Measurements from ENCODE around the gene EME2.

Gene EME2

DNA sequence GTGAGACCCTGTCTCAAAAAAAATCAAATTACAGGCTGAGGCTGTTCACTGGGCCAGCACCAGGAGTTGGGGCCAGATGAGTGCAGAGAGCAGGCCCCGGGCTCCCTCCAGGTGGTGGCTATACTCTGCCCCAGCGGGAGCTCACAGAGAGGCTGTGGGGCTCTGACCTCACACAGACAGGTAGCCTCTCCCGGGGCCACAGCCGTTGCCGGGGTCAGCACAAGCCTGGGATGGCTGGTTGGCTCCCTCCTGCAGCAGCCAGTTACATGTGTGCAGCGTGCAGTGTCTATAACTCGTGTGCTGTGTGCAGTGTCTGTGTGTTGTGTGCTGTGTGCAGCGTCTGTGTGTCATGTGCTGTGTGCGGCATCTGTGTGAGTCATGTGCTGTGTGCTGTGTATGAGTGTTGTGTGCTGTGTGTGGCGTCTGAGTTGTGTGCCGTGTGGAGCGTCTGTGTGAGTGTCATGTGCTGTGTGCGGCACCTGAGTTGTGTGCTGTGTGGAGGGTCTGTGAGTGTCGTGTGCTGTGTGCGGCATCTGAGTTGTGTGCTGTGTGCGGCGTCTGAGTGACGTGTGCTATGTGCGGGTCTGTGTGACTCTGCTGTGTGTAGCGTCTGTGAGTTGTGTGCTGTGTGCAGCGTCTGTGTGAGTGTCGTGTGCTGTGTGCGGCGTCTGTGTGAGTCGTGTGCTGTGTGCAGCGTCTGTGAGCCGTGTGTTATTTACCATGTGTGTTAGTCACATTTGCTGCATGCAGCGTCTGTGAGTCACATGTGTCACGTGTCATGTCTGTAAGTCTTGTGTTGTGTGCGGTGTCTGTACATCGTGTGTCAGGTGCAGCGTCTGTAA is 45.7 kb upstream of the EME2 start:
- TF ChIP-seq ZFP3 (CRISPR knock-in tag; IDR thresholded peaks at IDR 0.05) = no peak
- TF ChIP-seq RARB (CRISPR knock-in tag; IDR thresholded peaks at IDR 0.05) = no peak
- TF ChIP-seq ZC3H10 (CRISPR knock-in tag; IDR thresholded peaks at IDR 0.05) = no peak
- no peak for TF ChIP-seq ZNF70 (CRISPR knock-in tag; IDR thresholded peaks at IDR 0.05)
- TF ChIP-seq ZNF8 (CRISPR knock-in tag; IDR thresholded peaks at IDR 0.05) = no peak
- no peak for TF ChIP-seq ARNTL (CRISPR knock-in tag; IDR thresholded peaks at IDR 0.05; ENCODE audit: borderline replicate concordance, low read depth)
- TF ChIP-seq, protein P1, sequence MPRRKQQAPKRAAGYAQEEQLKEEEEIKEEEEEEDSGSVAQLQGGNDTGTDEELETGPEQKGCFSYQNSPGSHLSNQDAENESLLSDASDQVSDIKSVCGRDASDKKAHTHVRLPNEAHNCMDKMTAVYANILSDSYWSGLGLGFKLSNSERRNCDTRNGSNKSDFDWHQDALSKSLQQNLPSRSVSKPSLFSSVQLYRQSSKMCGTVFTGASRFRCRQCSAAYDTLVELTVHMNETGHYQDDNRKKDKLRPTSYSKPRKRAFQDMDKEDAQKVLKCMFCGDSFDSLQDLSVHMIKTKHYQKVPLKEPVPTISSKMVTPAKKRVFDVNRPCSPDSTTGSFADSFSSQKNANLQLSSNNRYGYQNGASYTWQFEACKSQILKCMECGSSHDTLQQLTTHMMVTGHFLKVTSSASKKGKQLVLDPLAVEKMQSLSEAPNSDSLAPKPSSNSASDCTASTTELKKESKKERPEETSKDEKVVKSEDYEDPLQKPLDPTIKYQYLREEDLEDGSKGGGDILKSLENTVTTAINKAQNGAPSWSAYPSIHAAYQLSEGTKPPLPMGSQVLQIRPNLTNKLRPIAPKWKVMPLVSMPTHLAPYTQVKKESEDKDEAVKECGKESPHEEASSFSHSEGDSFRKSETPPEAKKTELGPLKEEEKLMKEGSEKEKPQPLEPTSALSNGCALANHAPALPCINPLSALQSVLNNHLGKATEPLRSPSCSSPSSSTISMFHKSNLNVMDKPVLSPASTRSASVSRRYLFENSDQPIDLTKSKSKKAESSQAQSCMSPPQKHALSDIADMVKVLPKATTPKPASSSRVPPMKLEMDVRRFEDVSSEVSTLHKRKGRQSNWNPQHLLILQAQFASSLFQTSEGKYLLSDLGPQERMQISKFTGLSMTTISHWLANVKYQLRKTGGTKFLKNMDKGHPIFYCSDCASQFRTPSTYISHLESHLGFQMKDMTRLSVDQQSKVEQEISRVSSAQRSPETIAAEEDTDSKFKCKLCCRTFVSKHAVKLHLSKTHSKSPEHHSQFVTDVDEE (CRISPR knock-in tag; IDR thresholded peaks at IDR 0.05) = no peak
- TF ChIP-seq, protein P2, sequence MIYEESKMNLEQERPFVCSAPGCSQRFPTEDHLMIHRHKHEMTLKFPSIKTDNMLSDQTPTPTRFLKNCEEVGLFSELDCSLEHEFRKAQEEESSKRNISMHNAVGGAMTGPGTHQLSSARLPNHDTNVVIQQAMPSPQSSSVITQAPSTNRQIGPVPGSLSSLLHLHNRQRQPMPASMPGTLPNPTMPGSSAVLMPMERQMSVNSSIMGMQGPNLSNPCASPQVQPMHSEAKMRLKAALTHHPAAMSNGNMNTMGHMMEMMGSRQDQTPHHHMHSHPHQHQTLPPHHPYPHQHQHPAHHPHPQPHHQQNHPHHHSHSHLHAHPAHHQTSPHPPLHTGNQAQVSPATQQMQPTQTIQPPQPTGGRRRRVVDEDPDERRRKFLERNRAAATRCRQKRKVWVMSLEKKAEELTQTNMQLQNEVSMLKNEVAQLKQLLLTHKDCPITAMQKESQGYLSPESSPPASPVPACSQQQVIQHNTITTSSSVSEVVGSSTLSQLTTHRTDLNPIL (CRISPR knock-in tag; IDR thresholded peaks at IDR 0.05; ENCODE audit: low read depth) = no peak
- no peak for TF ChIP-seq PPARA (CRISPR knock-in tag; IDR thresholded peaks at IDR 0.05; ENCODE audit: borderline replicate concordance)
- TF ChIP-seq CSDC2 (CRISPR knock-in tag; IDR thresholded peaks at IDR 0.05) = no peak
- TF ChIP-seq SNAI2 (CRISPR knock-in tag; IDR thresholded peaks at IDR 0.05) = no peak
- TF ChIP-seq, protein P3, sequence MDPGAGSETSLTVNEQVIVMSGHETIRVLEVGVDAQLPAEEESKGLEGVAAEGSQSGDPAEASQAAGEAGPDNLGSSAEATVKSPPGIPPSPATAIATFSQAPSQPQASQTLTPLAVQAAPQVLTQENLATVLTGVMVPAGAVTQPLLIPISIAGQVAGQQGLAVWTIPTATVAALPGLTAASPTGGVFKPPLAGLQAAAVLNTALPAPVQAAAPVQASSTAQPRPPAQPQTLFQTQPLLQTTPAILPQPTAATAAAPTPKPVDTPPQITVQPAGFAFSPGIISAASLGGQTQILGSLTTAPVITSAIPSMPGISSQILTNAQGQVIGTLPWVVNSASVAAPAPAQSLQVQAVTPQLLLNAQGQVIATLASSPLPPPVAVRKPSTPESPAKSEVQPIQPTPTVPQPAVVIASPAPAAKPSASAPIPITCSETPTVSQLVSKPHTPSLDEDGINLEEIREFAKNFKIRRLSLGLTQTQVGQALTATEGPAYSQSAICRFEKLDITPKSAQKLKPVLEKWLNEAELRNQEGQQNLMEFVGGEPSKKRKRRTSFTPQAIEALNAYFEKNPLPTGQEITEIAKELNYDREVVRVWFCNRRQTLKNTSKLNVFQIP (CRISPR knock-in tag; IDR thresholded peaks at IDR 0.05; ENCODE audit: borderline replicate concordance, low read depth) = no peak
- TF ChIP-seq OSR1 (CRISPR knock-in tag; IDR thresholded peaks at IDR 0.05) = no peak
- TF ChIP-seq, protein P4, sequence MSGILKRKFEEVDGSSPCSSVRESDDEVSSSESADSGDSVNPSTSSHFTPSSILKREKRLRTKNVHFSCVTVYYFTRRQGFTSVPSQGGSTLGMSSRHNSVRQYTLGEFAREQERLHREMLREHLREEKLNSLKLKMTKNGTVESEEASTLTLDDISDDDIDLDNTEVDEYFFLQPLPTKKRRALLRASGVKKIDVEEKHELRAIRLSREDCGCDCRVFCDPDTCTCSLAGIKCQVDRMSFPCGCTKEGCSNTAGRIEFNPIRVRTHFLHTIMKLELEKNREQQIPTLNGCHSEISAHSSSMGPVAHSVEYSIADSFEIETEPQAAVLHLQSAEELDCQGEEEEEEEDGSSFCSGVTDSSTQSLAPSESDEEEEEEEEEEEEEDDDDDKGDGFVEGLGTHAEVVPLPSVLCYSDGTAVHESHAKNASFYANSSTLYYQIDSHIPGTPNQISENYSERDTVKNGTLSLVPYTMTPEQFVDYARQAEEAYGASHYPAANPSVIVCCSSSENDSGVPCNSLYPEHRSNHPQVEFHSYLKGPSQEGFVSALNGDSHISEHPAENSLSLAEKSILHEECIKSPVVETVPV (CRISPR knock-in tag; IDR thresholded peaks at IDR 0.05) = no peak
- no peak for TF ChIP-seq ESRRG (CRISPR knock-in tag; IDR thresholded peaks at IDR 0.05)
- TF ChIP-seq ZFP30 (CRISPR knock-in tag; IDR thresholded peaks at IDR 0.05) = no peak
- ATAC-seq = no peak

DNA sequence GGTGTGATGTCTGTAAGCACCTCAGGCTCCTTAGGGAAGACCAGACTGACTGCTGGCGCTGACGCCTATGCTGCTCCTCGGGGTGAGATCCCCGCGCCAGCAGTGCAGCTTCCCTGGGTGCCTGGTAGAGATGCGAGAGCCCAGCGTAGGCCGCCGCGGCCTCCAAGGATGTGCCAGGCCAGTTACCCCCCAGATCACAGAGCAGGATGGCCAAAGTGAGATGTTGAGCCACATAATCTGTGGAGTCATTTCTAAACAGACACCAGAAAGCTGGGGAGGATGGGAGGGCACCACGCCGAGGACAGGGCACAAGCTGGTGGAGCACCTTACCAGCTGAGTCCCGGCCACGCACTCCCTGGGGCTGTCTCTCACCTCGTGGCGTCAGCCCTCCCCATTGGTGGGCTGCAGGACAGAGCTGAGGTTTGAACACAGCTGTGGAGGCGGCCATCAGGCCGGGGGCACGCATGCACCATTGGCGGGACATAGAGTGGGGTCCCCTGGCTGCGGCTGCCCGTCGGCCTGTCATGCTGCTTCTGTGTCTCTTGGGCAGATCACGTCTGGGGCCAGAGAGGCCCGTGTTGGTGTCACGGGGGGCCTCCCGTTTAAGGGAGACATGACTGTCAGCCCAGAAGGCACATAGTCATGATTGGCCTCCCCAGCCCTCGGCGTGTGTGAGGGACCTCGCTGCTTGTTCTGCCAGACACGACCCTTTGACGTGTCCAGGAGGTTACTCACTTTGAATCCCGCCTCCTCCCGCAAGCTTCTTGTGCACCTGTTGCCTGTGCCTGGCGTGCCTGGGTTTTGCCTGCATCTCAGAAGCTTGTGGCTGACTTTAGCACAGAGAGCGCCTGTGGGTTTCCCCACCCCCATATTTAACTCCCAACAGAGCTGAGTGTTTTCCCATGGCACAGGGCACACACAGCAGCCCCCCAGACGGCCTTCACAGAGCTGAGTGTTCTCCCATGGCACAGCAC is 44.7 kb upstream of the EME2 start:
- no peak for ATAC-seq
- TF ChIP-seq CSDC2 (CRISPR knock-in tag; IDR thresholded peaks at IDR 0.05) (no peak), ZFP3 (CRISPR knock-in tag; IDR thresholded peaks at IDR 0.05) (no peak)
- TF ChIP-seq, protein P2 (CRISPR knock-in tag; IDR thresholded peaks at IDR 0.05; ENCODE audit: low read depth) = no peak

DNA sequence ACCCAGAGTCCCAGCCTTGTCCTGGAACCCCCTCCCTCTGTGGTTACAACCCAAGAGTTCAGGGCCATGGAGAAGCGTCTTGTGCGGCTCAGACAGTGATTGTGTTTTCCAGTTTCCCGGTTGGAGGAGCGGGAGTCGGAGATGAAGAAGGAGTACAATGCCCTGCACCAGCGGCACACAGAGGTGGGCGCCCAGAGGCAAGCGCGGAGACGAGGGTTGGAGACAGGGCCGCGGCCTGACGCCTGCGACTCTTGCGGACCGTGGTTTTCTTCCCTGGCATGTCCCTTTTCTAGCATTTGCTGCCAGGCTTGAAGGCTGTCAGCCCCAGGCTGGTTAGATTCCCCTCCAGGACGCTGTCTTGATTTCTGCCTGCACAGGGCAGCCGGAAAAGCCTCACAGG is 43.6 kb upstream of the EME2 start:
- ATAC-seq = no peak

More for the DNA sequence above, 43.6 kb upstream of the EME2 start:
- no peak for TF ChIP-seq ZNF565 (CRISPR knock-in tag; conservative IDR thresholded peaks at IDR 0.05; ENCODE audit: low read depth)
- TF ChIP-seq, protein P2 (CRISPR knock-in tag; IDR thresholded peaks at IDR 0.05; ENCODE audit: low read depth) = no peak
- TF ChIP-seq OSR1 (CRISPR knock-in tag; IDR thresholded peaks at IDR 0.05) = no peak

Measured in SK-N-SH treated with all-trans-retinoic acid at 6 μM for 48 hours (cell line).